HG03469 (cell line): ENCODE measurements around the gene PSMG3.
"Not testable (repeated sequence)": the region's sequence is repeated elsewhere in the genome, so short reads cannot be mapped to it uniquely, and the experiment has no call there.

Experiments
- ATAC-seq: cut with Tn5 transposase; IDR thresholded peaks from one replicate; pipeline ENCODE4 v1.9.1; 2021; ENCODE audit warnings: mild to moderate bottlenecking, moderate library complexity, moderate number of reproducible peaks; ENCODE audit not compliant: unreplicated experiment

Gene PSMG3

DNA sequence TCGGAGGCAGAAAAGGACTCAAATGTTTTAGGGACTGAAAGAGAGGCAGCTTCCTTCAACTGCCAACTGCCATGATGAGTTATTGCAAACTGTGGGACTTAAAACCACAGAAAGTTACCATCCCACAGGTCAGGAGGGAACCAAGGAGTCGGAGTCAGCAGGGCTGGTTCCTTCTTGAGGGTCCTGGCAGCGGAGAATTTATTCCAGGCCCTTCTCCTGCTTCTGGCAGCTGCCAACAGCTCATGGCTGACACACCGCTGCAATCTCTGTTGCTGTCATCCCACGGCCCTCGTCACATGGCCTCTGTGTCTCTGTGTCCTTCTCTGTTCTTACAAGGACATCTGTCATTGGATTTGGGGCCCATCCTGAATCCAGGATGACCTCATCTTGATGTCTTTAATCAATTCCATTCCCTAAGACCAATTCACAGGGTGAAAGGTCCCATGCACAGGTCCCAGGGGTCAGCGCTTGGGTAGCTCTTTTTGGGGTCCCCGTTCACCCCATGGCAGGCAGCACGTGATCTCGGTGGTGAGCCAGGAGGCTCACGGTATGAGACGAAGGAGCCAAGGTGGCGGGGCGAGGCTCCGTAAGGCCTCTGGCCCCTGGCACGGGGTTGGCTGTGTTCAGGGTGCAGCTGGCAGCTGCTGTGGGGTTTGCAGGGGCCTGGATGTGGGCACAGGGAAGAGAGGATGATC is 27.4 kb upstream of the PSMG3 start:
- no peak for ATAC-seq

DNA sequence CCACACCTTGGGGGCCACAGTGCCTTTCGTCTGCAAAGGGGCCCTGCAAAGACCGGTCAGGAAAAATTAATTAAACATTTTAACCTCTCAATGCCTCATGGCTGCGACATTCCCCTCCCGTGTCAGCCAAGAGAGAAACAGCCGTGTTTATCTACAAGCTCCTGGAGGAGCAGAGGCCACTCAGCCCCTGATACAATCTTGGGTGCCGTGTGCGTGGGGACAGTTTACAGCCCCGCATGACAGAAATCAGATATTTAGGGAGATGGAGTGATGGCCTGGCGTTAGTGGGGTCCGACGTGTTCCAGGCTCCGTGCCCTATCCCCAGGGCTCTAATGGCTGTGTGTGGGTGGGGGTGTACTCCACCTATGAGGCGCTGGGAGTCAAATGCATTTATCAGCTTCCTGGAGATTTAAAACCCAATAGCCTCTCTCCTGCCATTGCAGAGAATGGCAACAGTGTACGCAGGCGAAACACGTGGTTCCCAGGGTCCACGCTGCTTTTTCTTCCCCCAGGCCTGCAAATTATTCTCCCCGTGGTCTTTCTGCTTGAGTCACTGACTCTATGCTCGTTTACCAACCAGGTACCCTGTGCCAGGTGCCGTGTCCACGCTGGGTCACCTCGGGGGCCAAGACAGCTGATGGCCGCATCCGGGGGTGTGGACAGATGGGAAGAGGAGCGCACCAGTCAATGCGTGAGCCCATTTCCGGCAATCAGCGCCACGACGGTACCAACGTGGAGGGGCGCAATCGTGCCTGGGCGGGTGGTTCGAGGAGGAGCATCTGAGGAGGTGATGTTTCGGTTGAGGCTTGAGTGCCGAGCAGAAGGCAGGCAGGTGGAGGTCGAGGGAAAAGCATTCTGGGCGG is 26.6 kb upstream of the PSMG3 start:
- no peak for ATAC-seq

DNA sequence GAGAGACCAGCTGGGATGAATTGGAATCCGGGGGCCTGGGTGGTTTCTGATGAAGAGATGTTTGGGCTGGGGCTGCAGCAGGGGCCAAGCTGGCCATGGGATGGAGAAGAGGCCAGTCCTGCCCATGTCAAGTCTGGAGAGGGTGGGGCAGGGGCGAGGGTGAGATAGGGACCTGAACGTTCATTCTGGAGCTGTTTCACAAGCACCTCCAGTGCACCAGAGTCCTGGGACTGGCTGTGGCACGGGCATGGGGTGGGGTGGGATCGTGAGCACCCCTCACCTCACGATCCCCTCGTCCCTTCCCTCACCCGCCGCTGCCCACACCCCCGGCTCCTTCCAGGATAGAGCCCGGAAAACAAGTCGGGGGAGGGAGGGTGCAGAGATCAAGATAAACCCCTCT is 25.8 kb upstream of the PSMG3 start:
- no peak for ATAC-seq

GRCh38 chr7:1595027-1595426 is 25.2 kb upstream of the PSMG3 start:
- ATAC-seq = no peak

GRCh38 chr7:1593904-1594421 is 24.1 kb upstream of the PSMG3 start:
- ATAC-seq = no peak

GRCh38 chr7:1593091-1593866 is 23.4 kb upstream of the PSMG3 start:
- ATAC-seq = no peak

GRCh38 chr7:1592299-1592871 is 22.6 kb upstream of the PSMG3 start:
- ATAC-seq = no peak

DNA sequence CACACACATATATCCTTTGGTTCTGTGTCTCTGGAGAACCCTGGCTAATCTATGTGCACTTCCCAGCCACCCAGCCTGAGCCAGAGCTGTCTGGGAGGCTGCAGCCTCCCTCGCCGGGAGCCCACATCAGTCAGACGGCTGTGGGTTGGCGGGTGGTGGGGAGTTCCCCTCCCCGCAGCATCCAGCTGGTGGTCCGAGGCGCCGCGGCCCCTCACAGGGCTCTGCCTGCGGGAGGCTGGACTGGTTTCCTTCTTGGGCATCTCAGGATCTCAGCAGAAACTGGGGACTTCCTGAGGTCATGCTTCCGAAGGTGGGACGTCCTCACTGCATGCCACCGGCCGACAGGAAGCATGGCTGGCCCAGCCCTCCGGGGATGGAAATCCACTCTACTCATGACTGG is 22.0 kb upstream of the PSMG3 start:
- no peak for ATAC-seq

- no peak for ATAC-seq
Observed at GRCh38 chr7:1591396-1591795, 21.6 kb upstream of the PSMG3 start.

GRCh38 chr7:1590887-1591286 is 21.1 kb upstream of the PSMG3 start:
- ATAC-seq = no peak

DNA sequence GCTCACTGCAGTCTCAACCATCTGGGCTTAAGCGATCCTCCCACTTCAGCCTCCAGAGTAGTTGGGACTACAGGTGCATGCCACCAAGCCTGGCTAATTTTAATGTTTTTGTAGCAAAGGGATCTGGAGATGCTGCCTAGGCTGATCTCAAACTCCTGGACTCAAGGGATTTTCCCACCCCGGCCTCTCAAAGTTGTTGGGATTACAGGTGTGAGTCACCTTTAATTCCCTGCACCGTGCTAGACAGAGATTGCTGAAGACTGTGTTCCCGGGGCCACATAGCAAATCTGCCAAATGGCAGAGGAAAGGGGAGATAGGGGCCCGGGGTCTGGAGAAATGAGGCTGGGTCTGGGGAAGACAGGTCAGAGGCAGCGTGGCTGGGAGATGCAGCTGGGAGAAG is 20.6 kb upstream of the PSMG3 start:
- ATAC-seq = no peak

DNA sequence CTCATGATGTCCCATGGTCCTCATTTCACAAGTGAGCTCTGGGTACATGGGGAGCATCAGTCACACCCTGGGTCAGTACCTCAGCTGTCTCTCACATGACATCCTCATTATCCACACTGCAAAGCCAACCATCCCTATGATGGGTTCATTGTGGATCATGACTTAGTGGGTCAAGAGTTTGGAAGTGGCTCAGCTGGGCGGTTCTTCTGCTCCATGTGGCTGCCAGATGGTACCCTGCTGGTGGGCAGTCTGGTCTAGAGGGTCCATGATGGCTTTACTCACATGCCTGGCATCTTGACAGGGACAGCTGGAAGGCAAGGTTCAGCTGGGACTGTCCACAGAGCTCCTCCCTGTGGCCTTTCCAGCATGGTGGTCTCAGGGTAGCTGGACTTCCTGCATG is 19.1 kb upstream of the PSMG3 start:
- no peak for ATAC-seq

DNA sequence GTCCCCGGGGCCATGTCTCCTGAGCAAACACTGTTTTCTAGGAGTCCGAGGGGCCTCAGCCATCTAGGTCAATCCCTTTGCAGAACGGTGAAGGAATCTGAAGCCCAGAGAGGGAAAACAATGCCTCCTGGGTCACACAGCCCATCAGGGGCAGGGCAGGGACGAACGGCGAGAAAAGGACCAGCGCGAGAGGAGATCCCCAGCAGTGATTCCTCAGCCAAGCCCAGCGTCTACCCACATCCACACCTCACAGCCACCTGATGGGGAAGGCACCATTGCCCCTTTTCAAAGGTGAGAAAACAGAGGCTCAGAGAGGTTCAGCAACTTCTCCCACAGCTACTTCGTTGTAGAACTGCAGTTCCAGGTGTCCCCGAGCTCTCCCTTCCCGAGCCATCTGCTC is 17.9 kb upstream of the PSMG3 start:
- ATAC-seq = no peak

DNA sequence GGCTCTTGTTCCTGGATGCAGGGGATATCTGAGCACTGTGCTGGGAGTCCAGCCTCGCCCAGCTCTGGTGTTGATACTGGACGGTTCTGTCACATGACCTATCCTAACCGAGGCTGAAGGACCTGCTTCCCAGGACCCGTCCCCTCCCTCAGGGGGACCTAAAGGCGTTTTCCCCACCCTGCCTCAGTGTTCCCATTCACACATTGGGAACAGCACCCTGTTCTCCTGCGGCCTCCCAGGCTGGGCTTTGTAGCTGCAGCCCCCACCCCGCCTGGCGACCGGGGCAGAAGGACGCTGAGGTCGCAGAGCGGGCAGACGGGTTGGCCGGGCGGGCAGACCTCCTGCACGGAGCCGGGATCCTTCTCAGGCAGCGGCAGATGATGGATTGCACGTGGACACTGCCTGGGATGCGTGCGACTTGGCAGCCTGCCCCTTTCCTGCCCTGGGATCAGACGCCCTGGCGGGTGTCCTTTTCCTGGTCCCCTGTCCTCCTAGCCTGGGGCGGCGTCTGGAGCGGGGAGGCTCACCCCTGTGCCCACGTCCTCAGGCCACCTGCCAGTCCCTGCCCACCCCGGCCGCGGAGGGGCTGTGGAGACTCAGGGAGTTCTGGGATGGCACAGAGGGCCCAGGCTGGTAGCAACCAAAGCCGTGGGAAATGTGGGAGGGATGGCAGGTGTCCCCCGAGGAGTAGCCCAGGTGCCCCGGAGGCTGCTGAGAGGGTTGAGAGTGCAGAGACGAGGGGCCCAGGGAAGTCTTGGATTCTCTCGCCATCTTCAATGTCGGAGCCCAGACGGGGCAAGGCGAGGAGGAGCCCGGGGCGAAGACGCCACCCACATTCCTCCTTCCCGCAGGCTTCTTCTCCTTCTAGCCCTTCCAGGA is 17.2 kb upstream of the PSMG3 start:
- ATAC-seq = no peak

DNA sequence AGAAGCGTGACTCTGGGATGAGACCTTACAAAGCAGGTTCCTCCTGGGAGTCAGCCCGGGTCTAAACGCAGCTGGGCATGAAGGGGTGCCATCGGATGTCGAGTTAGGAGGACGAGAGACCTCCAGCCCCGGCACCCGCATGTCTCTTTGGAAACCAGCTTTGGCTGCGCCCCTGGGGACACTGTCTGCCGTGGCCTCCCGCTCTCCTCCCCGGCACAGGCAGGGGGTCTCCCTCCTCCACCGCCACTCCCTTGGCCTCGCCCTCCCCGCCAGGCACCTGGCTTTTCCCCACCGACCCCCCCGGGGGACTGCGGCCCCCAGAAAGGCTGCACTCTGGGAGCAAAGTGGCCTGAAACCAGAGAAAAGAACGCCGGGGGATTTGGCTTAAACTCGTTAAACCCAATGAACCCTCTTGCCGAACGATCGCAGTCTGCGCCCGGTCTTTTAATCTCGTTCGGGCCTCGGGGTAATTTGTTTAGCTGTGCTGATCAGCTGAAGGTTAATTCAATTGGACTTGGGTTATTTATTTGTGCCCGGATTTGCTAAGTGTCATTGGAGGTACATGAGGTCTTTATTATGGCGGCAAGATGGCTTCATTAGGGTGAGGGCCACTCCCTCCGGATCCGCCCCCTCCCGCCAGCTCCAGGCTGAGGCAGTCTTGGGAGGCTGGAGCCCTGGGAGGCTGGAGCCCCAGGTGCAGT is 16.4 kb upstream of the PSMG3 start:
- no peak for ATAC-seq

DNA sequence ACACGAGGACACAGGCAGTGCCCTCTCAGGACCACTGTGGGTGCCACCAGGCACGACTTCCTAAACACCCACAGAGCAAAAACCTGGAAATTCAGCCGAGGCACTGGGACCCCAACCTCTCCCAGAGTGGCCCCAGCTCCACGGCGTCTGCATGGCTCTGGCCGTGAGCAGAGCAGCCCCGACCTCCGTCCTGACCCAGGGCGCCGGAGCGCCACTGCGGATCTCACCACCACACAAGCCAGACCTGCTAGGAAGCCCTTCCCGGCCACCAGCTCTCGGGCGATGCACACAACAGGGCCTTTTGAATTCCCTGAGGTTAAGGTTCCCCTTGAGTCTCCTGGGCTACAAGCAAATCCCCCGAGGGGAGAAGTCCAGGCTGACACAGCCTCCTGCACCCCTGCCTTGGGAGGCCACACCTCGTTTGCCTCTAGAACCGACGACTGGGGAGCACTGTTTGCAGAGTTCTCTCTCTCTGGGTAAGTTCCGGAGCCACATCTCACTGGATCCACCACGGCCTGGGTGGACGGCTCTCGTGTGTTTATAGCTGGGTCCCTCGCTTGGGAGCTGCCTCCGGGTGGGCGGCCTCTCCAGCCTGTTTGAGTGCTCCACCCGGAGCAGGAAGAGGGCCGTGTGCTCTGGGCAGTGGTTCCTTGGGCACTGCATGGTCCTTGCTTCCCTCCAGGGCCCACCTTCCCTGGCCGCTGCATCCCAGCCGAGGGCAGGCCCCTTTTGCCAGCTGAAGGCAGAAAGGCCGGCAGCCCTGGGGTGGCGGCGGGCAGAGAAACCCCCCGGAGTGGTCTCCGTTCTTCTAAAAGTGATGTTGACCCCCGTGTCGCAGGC is 15.5 kb upstream of the PSMG3 start:
- no peak for ATAC-seq

GRCh38 chr7:1584700-1585099 is 14.9 kb upstream of the PSMG3 start:
- ATAC-seq = no peak

GRCh38 chr7:1583241-1583930 is 13.6 kb upstream of the PSMG3 start:
- ATAC-seq = not testable (repeated sequence)
